Testis (tissue), 3 donors: Measurements from ENCODE around the gene KLHL29. TPM values are rescaled to one million over a fixed set of nuclear protein-coding genes. Genes with fewer than 3 reads are reported as not detected.

Source experiments
- DNase-seq: peaks from one replicate; pipeline ENCODE4 v3.0.0-alpha.2; 2019
- H3K27ac ChIP-seq, 2 donors: fragments of 200-600 bp; sonication (generic); one replicate each; pipeline ENCODE4 v1.5.1; 2019
- H3K27me3 ChIP-seq: fragments of 200-600 bp; sonication (generic); one replicate; pipeline ENCODE4 v1.5.1; 2019
- H3K36me3 ChIP-seq: fragments of 200-600 bp; sonication (generic); one replicate; pipeline ENCODE4 v1.5.1; 2017; ENCODE audit warnings: low read depth; ENCODE audit errors: missing control alignments
- H3K4me1 ChIP-seq: fragments of 200-600 bp; sonication (generic); one replicate; pipeline ENCODE4 v1.5.1; 2019
- H3K4me3 ChIP-seq, 2 donors: fragments of 200-600 bp; sonication (generic); one replicate each; pipeline ENCODE4 v1.5.1; 2017 to 2019
- H3K9me3 ChIP-seq: fragments of 200-600 bp; sonication (generic); one replicate; pipeline ENCODE4 v1.5.1; 2017
- POLR2A ChIP-seq: fragments of 450-650 bp; IDR thresholded peaks from one replicate; pipeline ENCODE4 v1.6.1; 2017; ENCODE audit warnings: antibody characterized with exemption, mild to moderate bottlenecking, moderate library complexity
- WGBS, 2 donors: methylation state at CpG; one replicate each; pipeline ENCODE4 v1.1.5; 2018; 5-methylcytosine and 5-hydroxymethylcytosine counted together
- intact Hi-C: fragments of 100-400 bp; cut with DNase I; formaldehyde crosslinking; loops from one replicate; pipeline ENCODE4 v1.15.1; 2023; ENCODE audit warnings: low total_unique reads
- polyA plus RNA-seq: library from polyadenylated mRNA; stranded (reverse); fragments of 350-450 nt; fragmentation: Illumina TruSeq; extraction: RNeasy Lipid Tissue Mini Kit (QIAGEN cat#74804); gene quantifications from one replicate; pipeline ENCODE4 v1.2.3, GENCODE V29; 2014; ENCODE audit warnings: low read depth, low replicate concordance; ENCODE audit not compliant: insufficient read depth
- total RNA-seq, 2 donors: library from RNA; depleted of rRNA; stranded (reverse); fragments of >200 nt; gene quantifications; one replicate each; pipeline ENCODE4 v1.2.3, GENCODE V29; 2016
- TF ChIP-seq, protein P1 (sequence below), 3 experiments: fragments of 450-650 bp in 2 of 3; fragments of 200-600 bp in 1 of 3; sonication (generic) in 1 of 3; IDR thresholded peaks; one replicate each; pipeline ENCODE4 v1.5.1; 2016 to 2019; ENCODE audit warnings: antibody characterized with exemption in 3 of 3, mild to moderate bottlenecking in 2 of 3, moderate library complexity in 1 of 3

Gene KLHL29
- total and polyA plus RNA-seq, 3 donors from 2014 or later, result 3.3 to 10.9 (median 7.9) TPM

DNA sequence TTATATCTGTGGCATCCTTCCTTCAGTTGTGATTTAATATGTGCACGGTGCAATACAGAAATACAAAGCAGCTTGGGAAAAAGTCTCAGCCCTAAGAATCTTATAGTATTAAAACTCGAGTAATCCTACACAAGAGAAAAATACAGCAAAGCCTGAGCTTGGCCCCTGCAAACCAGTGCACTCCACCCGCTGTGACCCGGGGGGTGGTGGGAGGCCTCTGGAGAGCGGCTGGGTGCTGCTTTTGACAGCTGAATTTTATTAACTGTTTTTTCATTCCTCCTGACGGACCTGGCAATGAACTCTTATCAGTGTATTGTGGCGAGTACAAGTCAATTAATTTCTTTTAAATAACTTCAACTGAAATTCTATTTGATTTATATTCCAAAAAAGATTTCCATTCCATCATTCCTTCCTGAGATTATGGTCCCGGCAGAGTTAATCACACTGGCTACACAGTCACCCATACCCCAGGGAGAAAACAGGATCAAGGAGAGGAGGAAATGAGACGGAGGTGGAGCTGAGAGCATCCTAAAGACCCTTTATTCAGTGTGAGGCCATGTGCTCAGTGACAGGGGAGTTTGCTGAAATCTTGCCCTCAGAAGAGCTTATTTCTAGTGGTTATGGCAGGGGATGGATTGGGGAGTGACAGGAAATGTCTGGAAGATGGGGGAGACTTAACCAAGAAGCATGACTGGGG is 124.8 kb downstream of the KLHL29 start:
- TF ChIP-seq POLR2A, result no peak
- TF ChIP-seq, protein P1, sequence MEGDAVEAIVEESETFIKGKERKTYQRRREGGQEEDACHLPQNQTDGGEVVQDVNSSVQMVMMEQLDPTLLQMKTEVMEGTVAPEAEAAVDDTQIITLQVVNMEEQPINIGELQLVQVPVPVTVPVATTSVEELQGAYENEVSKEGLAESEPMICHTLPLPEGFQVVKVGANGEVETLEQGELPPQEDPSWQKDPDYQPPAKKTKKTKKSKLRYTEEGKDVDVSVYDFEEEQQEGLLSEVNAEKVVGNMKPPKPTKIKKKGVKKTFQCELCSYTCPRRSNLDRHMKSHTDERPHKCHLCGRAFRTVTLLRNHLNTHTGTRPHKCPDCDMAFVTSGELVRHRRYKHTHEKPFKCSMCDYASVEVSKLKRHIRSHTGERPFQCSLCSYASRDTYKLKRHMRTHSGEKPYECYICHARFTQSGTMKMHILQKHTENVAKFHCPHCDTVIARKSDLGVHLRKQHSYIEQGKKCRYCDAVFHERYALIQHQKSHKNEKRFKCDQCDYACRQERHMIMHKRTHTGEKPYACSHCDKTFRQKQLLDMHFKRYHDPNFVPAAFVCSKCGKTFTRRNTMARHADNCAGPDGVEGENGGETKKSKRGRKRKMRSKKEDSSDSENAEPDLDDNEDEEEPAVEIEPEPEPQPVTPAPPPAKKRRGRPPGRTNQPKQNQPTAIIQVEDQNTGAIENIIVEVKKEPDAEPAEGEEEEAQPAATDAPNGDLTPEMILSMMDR (IDR thresholded peaks at IDR 0.05), result no peak
- Histone ChIP-seq H3K27me3 (no peaks in the 10 kb centered on the region), H3K9me3 (no peaks in the 10 kb centered on the region), H3K4me1 (peaks cover 3% of the 10 kb centered on the region), H3K4me3 (no peak overlapping the region), H3K36me3 (no peaks in the 10 kb centered on the region), H3K27ac (no peak overlapping the region)
- WGBS, 2 donors, result 65 to 73% methylated on average over 9 of the region's 9 CpGs
- no peak for DNase-seq
- intact Hi-C loops, result no loop called here

DNA sequence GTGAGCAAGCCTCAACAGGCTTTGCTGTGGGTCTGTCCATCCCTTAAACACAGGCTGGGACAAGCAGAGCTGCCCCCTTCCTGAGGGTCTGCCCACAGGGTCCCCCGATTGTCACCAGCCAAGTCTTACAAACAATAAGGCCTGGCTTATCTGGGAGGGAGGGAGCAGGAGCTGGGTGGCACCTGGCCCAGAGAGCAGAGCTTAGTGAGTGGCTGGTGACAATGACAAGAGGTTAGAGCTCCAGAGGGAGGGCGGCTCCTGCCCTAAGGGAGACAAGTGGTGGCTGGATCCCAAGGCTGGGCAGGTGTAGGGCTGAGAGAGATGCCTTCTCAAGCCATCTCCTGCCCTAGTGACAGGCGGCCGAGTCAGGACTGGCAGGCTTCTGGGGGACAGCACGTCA is 125.5 kb downstream of the KLHL29 start:
- H3K27me3 ChIP-seq, result no peaks in the 10 kb centered on the region
- no peak for TF ChIP-seq POLR2A
- TF ChIP-seq, protein P1 (IDR thresholded peaks at IDR 0.05), result no peak
- no peaks in the 10 kb centered on the region for H3K36me3 ChIP-seq
- WGBS, 2 donors, result 78 to 94% methylated on average over 3 to 5 of the region's 5 CpGs
- no peaks in the 10 kb centered on the region for H3K9me3 ChIP-seq
- intact Hi-C loops, result no loop called here
- H3K4me3 ChIP-seq, result no peak overlapping the region
- DNase-seq, result no peak
- no peak overlapping the region for H3K27ac ChIP-seq
- peaks cover 3% of the 10 kb centered on the region for H3K4me1 ChIP-seq

DNA sequence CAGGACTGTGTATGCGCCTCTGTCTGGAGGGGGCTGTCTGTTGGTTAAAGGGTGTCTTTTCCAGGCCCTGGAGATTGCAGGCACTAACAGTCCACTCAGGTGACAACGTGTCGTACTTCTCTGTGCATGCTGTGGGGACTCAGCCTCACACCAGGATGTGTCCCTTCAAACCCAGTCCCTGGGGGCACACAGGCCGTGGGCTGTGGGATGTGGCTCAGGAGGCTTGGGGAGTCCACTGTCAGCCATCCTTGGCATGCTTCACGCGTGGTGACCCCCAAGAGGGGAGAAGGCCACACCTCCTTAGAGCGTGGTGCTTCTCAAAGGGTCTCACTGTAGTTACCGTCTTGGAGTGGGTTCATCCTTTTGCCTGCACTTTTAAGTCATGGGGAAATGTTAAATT is 127.8 kb downstream of the KLHL29 start:
- 90 to 94% methylated on average over 8 of the region's 8 CpGs for WGBS, 2 donors
- intact Hi-C loops, result no loop called here
- H3K27me3 ChIP-seq, result no peaks in the 10 kb centered on the region
- H3K36me3 ChIP-seq, result no peaks in the 10 kb centered on the region
- H3K4me3 ChIP-seq, result no peak overlapping the region
- peaks cover 3% of the 10 kb centered on the region for H3K4me1 ChIP-seq
- H3K27ac ChIP-seq, result no peak overlapping the region
- no peak for DNase-seq
- TF ChIP-seq, protein P1 (IDR thresholded peaks at IDR 0.05), result no peak
- TF ChIP-seq POLR2A, result no peak
- no peaks in the 10 kb centered on the region for H3K9me3 ChIP-seq

DNA sequence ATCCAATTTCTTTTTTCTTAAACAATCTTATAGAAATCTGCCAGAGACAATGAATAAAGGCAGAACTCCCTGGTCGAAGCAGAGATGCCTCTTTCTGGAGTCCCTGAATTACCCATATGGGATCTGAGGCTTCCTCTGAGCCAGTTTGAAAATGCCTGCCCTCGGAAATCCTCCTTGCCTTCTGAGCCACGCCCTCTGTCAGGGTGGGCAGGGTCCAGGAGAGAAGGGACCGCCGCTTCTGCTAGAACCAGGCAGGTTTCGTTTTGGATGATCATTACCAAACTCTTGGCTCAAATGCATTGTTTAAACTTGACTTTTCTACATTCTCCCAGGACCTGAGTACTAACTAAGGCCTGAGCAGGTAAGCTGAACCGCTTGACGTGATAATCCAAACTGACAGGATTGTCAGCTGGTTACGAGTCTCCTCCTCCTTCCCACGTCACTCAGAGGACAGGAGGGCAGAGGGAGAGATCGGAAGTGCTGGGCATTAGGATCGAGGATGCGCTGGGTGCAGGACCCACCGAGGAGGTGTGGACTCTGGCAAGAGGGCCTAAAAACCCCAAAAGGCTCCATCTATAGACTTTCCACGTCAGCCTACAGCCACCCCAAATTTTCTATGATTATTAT is 128.4 kb downstream of the KLHL29 start:
- no peaks in the 10 kb centered on the region for H3K27me3 ChIP-seq
- H3K9me3 ChIP-seq, result no peaks in the 10 kb centered on the region
- no peak overlapping the region for H3K4me3 ChIP-seq
- peaks cover under 1% of the 10 kb centered on the region for H3K4me1 ChIP-seq
- intact Hi-C loops, result no loop called here
- H3K36me3 ChIP-seq, result no peaks in the 10 kb centered on the region
- no peak for DNase-seq
- WGBS, 2 donors, result 85 to 90% methylated on average over 15 of the region's 15 CpGs
- TF ChIP-seq, protein P1 (IDR thresholded peaks at IDR 0.05), result no peak
- no peak for TF ChIP-seq POLR2A
- H3K27ac ChIP-seq, result no peak overlapping the region
